ENCODE measurements around the gene HNF1A. TPM values are rescaled to one million over a fixed set of nuclear protein-coding genes. Genes with fewer than 3 reads are reported as not detected.

Gene HNF1A
- total RNA-seq, 1 donor from 2014 or later = not detected

GRCh38 chr12:120972870-120973543, 5.3 kb upstream of the HNF1A start:
- Mint-ChIP-seq H3K4me3 (ENCODE audit: unreplicated experiment) (no peak overlapping the region), H3K36me3 (ENCODE audit: unreplicated experiment) (no peaks in the 10 kb centered on the region), H3K9me3 (ENCODE audit: unreplicated experiment) (peaks cover 3% of the 10 kb centered on the region), H3K27me3 (ENCODE audit: unreplicated experiment) (peaks cover 3% of the 10 kb centered on the region), H3K27ac (ENCODE audit: unreplicated experiment) (no peak overlapping the region), H3K4me1 (ENCODE audit: low read depth, unreplicated experiment) (no peaks in the 10 kb centered on the region)
- TF ChIP-seq CTCF (IDR thresholded peaks at IDR 0.05; ENCODE audit: partially characterized antibody, unreplicated experiment) = no peak
- no peak for DNase-seq

- no peak for TF ChIP-seq CTCF (IDR thresholded peaks at IDR 0.05; ENCODE audit: partially characterized antibody, unreplicated experiment)
- H3K4me1 Mint-ChIP-seq (ENCODE audit: low read depth, unreplicated experiment) = no peaks in the 10 kb centered on the region
- DNase-seq = no peak
- no peaks in the 10 kb centered on the region for H3K9me3 Mint-ChIP-seq (ENCODE audit: unreplicated experiment)
- H3K27ac Mint-ChIP-seq (ENCODE audit: unreplicated experiment) = no peak overlapping the region
- H3K4me3 Mint-ChIP-seq (ENCODE audit: unreplicated experiment) = no peak overlapping the region
- no peaks in the 10 kb centered on the region for H3K36me3 Mint-ChIP-seq (ENCODE audit: unreplicated experiment)
- H3K27me3 Mint-ChIP-seq (ENCODE audit: unreplicated experiment) = peaks cover 3% of the 10 kb centered on the region
Measured at GRCh38 chr12:120977531-120978295, 630 bp upstream of the HNF1A start.

- Mint-ChIP-seq H3K27ac (ENCODE audit: unreplicated experiment) (no peak overlapping the region), H3K27me3 (ENCODE audit: unreplicated experiment) (peaks cover 4% of the 10 kb centered on the region), H3K4me1 (ENCODE audit: low read depth, unreplicated experiment) (no peaks in the 10 kb centered on the region), H3K4me3 (ENCODE audit: unreplicated experiment) (no peak overlapping the region), H3K36me3 (ENCODE audit: unreplicated experiment) (no peaks in the 10 kb centered on the region), H3K9me3 (ENCODE audit: unreplicated experiment) (peaks cover 1% of the 10 kb centered on the region)
- no peak for DNase-seq
- TF ChIP-seq CTCF (IDR thresholded peaks at IDR 0.05; ENCODE audit: partially characterized antibody, unreplicated experiment) = no peak
Measured at GRCh38 chr12:120979220-120979861, 998 bp downstream of the HNF1A start.

- H3K27me3 Mint-ChIP-seq (ENCODE audit: unreplicated experiment) = peaks cover 4% of the 10 kb centered on the region
- no peaks in the 10 kb centered on the region for H3K4me1 Mint-ChIP-seq (ENCODE audit: low read depth, unreplicated experiment)
Measured at GRCh38 chr12:120979862-120980696, 1.7 kb downstream of the HNF1A start.

More at GRCh38 chr12:120979862-120980696, 1.7 kb downstream of the HNF1A start:
- no peak for DNase-seq
- no peak overlapping the region for H3K4me3 Mint-ChIP-seq (ENCODE audit: unreplicated experiment)
- no peak overlapping the region for H3K27ac Mint-ChIP-seq (ENCODE audit: unreplicated experiment)
- H3K36me3 Mint-ChIP-seq (ENCODE audit: unreplicated experiment) = no peaks in the 10 kb centered on the region
- H3K9me3 Mint-ChIP-seq (ENCODE audit: unreplicated experiment) = peaks cover 3% of the 10 kb centered on the region
- TF ChIP-seq CTCF (IDR thresholded peaks at IDR 0.05; ENCODE audit: partially characterized antibody, unreplicated experiment) = no peak

Measured in glutamatergic neuron (in vitro differentiated cells).